Duodenal mucosa (tissue), 2 donors: ENCODE results near the gene MYO7A.

ENCODE experiments used
- H3K27ac ChIP-seq: one replicate; pipeline ENCODE4 v1.7.0; 2013; ENCODE audit warnings: low read depth, low read length
- H3K27me3 ChIP-seq, 2 donors: one replicate each; pipeline ENCODE4 v1.7.0; 2013; ENCODE audit warnings: low read length in 2 of 2, control low read depth in 1 of 2; ENCODE audit not compliant: insufficient read depth in 2 of 2, control insufficient read depth in 1 of 2
- H3K36me3 ChIP-seq, 2 donors: one replicate each; pipeline ENCODE4 v1.7.0; 2013; ENCODE audit warnings: low read length in 2 of 2, control low read depth in 1 of 2; ENCODE audit not compliant: insufficient read depth in 2 of 2, control insufficient read depth in 1 of 2
- H3K4me1 ChIP-seq, 2 donors: one replicate each; pipeline ENCODE4 v1.7.0; 2013; ENCODE audit warnings: low read length in 2 of 2, control low read depth in 1 of 2; ENCODE audit not compliant: insufficient read depth in 2 of 2, control insufficient read depth in 1 of 2
- H3K4me3 ChIP-seq, 2 donors: one replicate each; pipeline ENCODE4 v1.7.0; 2013; ENCODE audit warnings: low read length in 2 of 2, low read depth in 1 of 2
- H3K9ac ChIP-seq, 2 donors: one replicate each; pipeline ENCODE4 v1.7.0; 2013; ENCODE audit warnings: low read length in 2 of 2, low read depth in 1 of 2
- H3K9me3 ChIP-seq, 2 donors: one replicate each; pipeline ENCODE4 v1.7.0; 2013; ENCODE audit warnings: low read length in 2 of 2, control low read depth in 1 of 2; ENCODE audit not compliant: control insufficient read depth in 1 of 2

MYO7A gene

DNA sequence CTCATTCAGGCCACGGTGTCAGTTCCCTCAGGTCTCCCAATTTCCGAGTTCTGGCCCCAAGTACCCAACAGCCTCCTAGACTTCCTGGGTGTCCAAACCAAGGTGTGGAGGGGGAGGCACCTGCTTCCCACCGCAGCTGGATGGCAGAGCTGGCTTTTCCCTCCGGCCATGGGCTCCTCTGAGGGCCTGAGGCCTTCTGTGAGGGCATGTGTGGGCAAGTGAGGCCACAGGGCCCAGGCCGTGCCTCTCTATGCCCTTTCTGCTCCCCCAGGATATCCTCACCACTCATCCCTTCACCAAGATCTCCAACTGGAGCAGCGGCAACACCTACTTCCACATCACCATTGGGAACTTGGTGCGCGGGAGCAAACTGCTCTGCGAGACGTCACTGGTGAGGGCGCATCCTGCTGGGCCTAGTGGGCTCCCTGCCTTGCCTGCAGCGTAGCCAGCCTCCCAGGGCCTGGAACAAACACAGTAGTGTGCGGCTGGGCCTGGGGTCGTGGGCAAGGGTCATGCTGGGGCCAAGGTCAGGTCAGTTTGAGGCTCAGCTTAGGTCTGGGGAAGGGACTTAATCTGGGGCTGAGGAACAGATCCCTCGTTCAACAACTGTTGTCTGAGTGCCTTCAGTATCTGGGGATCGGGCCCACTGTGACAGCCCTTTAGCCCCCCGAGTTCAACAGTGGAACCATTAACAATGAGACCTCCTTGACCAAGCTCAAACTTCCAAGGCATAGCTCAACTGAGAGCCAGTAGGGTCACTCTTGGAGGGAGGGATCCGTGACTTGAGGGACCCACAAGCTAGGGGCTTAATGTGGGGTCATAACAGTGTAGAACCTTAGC lies 85.8 kb downstream of the MYO7A start:
- Histone ChIP-seq H3K27me3 (no peaks in the 10 kb centered on the region), H3K9me3 (no peaks in the 10 kb centered on the region), H3K9ac (no peak overlapping the region), H3K36me3 (no peaks in the 10 kb centered on the region), H3K4me1 (no peaks in the 10 kb centered on the region), H3K4me3 (no peak overlapping the region), H3K27ac (no peak overlapping the region)

DNA sequence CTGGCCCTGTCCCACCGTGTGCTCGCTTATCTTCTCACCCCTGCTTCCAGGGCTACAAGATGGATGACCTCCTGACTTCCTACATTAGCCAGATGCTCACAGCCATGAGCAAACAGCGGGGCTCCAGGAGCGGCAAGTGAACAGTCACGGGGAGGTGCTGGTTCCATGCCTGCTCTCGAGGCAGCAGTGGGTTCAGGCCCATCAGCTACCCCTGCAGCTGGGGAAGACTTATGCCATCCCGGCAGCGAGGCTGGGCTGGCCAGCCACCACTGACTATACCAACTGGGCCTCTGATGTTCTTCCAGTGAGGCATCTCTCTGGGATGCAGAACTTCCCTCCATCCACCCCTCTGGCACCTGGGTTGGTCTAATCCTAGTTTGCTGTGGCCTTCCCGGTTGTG lies 86.5 kb downstream of the MYO7A start:
- no peaks in the 10 kb centered on the region for H3K4me1 ChIP-seq
- no peak overlapping the region for H3K4me3 ChIP-seq
- H3K27me3 ChIP-seq, result no peaks in the 10 kb centered on the region
- no peaks in the 10 kb centered on the region for H3K36me3 ChIP-seq
- no peak overlapping the region for H3K9ac ChIP-seq
- no peaks in the 10 kb centered on the region for H3K9me3 ChIP-seq
- H3K27ac ChIP-seq, result no peak overlapping the region

- Histone ChIP-seq H3K9ac (no peak overlapping the region), H3K4me3 (no peak overlapping the region), H3K27me3 (no peaks in the 10 kb centered on the region), H3K4me1 (no peaks in the 10 kb centered on the region), H3K36me3 (no peaks in the 10 kb centered on the region), H3K9me3 (no peaks in the 10 kb centered on the region), H3K27ac (no peak overlapping the region)
Observed at GRCh38 chr11:77215106-77215505, 87.1 kb downstream of the MYO7A start.

DNA sequence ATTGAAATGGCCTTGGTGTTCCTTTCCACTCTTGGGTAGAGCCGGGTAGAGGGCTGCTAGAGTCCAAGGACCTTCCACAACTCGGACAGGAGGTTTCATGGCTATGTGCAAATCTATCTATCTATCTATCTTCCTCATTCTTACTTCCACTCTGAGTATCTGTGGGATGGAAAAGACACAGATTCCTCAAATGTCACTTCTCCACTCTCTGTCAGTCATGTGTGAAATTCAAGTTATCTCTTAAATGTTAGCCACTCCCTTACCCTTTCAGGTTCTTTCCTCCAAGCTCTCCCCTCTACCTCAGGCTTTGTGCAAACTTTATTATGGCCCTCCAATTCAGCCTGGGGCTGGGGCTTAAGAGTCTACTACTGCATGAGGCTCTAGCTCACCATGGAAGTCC lies 89.1 kb downstream of the MYO7A start:
- H3K9me3 ChIP-seq, result no peaks in the 10 kb centered on the region
- no peaks in the 10 kb centered on the region for H3K36me3 ChIP-seq
- H3K27me3 ChIP-seq, result no peaks in the 10 kb centered on the region
- H3K27ac ChIP-seq, result no peak overlapping the region
- H3K4me3 ChIP-seq, result no peak overlapping the region
- no peak overlapping the region for H3K9ac ChIP-seq
- no peaks in the 10 kb centered on the region for H3K4me1 ChIP-seq

GRCh38 chr11:77223797-77224196 lies 95.8 kb downstream of the MYO7A start:
- H3K4me1 ChIP-seq, result no peaks in the 10 kb centered on the region
- H3K9me3 ChIP-seq, result peaks cover 0 to 7% of the 10 kb centered on the region in 2 donors
- H3K27me3 ChIP-seq, result no peaks in the 10 kb centered on the region
- no peak overlapping the region for H3K9ac ChIP-seq
- H3K4me3 ChIP-seq, result no peak overlapping the region
- no peak overlapping the region for H3K27ac ChIP-seq
- H3K36me3 ChIP-seq, result no peaks in the 10 kb centered on the region

DNA sequence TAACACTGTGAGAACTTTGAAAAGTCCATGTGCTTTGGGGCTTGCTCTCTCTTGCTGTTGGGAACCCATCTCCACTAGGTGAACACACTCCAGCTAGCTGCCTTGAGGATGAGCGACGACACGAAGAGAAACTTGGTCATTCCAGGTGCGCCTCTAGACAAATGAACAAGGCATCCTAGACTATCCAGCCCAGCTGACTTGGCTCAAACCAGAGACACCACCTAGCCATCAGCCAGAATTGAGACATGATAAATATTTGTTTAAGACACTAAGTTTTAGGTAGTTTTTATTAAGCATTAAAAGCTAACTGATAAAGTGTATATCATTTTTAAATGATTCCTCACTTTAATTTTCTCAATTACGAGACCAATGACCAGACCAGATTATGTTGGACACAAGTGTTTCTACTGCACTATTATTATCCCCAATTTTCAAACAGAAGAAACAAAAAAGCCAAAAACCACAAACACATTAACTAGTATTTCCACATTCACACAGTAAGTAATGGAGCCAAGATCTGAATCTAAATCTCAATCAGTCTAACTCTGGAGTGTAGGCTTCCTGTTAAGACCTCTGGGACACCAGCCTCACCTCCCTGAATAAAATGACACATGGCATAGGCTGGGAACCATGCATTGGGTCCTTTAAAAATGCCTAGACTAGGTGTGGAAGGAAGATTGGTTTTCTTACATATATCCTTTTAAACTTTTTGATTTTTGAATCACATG lies 103.0 kb downstream of the MYO7A start:
- no peaks in the 10 kb centered on the region for H3K27me3 ChIP-seq
- H3K36me3 ChIP-seq, result no peaks in the 10 kb centered on the region
- H3K4me3 ChIP-seq, result no peak overlapping the region
- H3K9ac ChIP-seq, result no peak overlapping the region
- H3K9me3 ChIP-seq, result peaks cover 0 to 7% of the 10 kb centered on the region in 2 donors
- no peaks in the 10 kb centered on the region for H3K4me1 ChIP-seq
- H3K27ac ChIP-seq, result no peak overlapping the region

DNA sequence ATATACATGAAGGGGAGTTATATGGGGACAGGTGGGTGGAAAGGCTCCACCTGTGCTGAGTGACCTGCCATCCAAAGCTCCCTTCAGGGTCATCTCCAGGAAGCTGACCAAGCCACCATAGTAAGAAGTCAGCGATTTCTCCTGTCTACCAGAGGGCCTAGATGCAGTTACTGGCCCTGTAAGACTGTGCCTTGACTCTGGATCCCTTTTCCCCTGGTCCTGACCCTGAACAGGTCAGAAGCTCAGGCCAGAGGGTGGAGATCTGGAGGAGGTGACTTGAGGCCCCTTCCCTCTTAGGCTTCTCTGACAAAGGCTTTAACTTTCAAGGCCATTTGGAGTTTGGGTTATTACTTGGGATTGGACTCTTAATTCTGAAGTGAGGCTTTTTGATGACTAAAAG lies 103.8 kb downstream of the MYO7A start:
- Histone ChIP-seq H3K9ac (no peak overlapping the region), H3K27me3 (no peaks in the 10 kb centered on the region), H3K4me3 (no peak overlapping the region), H3K27ac (no peak overlapping the region), H3K4me1 (no peaks in the 10 kb centered on the region), H3K9me3 (no peaks in the 10 kb centered on the region), H3K36me3 (no peaks in the 10 kb centered on the region)

GRCh38 chr11:77232242-77232641 lies 104.2 kb downstream of the MYO7A start:
- Histone ChIP-seq H3K4me1 (no peaks in the 10 kb centered on the region), H3K27me3 (no peaks in the 10 kb centered on the region), H3K4me3 (no peak overlapping the region), H3K36me3 (no peaks in the 10 kb centered on the region), H3K9me3 (no peaks in the 10 kb centered on the region), H3K9ac (no peak overlapping the region), H3K27ac (no peak overlapping the region)

DNA sequence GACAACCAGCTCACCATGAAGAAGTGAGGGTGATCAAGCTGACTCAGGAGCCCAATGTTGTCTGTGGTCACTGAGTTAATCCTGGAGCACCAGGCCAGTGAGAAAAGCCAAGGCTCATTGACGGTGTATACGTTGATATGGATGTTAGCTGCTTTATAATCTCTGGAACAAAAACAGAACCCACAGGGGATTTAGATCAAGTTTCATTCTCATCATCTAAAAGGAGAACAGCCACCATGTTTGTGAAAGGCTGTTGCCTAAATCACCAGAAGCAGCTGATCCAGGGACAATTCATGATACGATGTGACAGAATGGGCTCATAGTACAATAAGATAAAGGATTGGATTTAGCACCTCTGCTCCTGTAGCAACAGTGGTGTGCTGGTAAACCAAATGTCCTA lies 105.0 kb downstream of the MYO7A start:
- Histone ChIP-seq H3K4me3 (no peak overlapping the region), H3K9ac (no peak overlapping the region), H3K4me1 (no peaks in the 10 kb centered on the region), H3K9me3 (no peaks in the 10 kb centered on the region), H3K36me3 (no peaks in the 10 kb centered on the region), H3K27ac (no peak overlapping the region), H3K27me3 (no peaks in the 10 kb centered on the region)

DNA sequence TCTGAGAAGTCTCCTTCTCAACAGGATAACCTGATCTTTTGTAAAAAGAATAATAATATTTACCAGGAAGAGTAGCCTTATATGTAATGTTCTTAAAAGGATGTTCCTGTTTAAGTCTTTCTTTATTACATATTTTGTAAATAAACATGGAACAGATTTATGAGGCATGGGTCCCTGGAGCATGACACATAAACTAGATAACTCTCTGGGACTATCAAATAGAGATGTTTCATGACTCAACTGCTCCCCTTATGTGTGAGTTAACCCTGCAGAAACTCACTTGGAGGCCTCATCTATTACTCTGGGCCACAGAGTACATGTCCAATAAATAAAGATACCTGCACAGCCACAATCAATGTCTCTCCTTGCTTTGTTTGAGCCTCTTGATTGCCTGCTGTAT lies 108.9 kb downstream of the MYO7A start:
- H3K9ac ChIP-seq, result no peak overlapping the region
- H3K27ac ChIP-seq, result no peak overlapping the region
- H3K4me1 ChIP-seq, result no peaks in the 10 kb centered on the region
- no peaks in the 10 kb centered on the region for H3K27me3 ChIP-seq
- no peaks in the 10 kb centered on the region for H3K36me3 ChIP-seq
- no peak overlapping the region for H3K4me3 ChIP-seq
- no peaks in the 10 kb centered on the region for H3K9me3 ChIP-seq
